ENCODE data around the gene RASGEF1C. TPM values are rescaled to one million over a fixed set of nuclear protein-coding genes. Genes with fewer than 3 reads are reported as not detected.

RASGEF1C gene
- not detected for total RNA-seq
- polyA plus RNA-seq, result not detected
- 0 reads per million in 6 experiments for total RNA-seq

- H3K27ac Mint-ChIP-seq, result peak within 1 kb of the TSS in 1 of 10 donors; percentile 53
- H3K36me3 Mint-ChIP-seq, result peaks cover 0 to 2% (median 0%) of the 10 kb centered on the region in 3 donors
- H3K27me3 Mint-ChIP-seq, result peaks cover 20 to 63% (median 49%) of the 10 kb centered on the region in 5 donors
- POLR2A ChIA-PET, result no interaction called here
- peak within 1 kb of the TSS; percentile 59 to 82 (median 68) for H3K4me3 Mint-ChIP-seq
- peak in 9 of 10 donors; percentile 34 to 70 (median 60) for DNase-seq
- H3K9me3 Mint-ChIP-seq, result peaks cover 0 to 9% (median 5%) of the 10 kb centered on the region in 9 donors
- H3K4me1 Mint-ChIP-seq, result peaks cover 5 to 10% (median 9%) of the 10 kb centered on the region in 4 donors
- peak; percentile 97 to 98 for ATAC-seq
Measured at GRCh38 chr5:180209137-180209581, at the start of gene RASGEF1C. Gene RASGEF1C, minus strand, starts transcription at chr5:180209211. Its CDS starts 71,159 bp downstream, at chr5:180138052.

DNA sequence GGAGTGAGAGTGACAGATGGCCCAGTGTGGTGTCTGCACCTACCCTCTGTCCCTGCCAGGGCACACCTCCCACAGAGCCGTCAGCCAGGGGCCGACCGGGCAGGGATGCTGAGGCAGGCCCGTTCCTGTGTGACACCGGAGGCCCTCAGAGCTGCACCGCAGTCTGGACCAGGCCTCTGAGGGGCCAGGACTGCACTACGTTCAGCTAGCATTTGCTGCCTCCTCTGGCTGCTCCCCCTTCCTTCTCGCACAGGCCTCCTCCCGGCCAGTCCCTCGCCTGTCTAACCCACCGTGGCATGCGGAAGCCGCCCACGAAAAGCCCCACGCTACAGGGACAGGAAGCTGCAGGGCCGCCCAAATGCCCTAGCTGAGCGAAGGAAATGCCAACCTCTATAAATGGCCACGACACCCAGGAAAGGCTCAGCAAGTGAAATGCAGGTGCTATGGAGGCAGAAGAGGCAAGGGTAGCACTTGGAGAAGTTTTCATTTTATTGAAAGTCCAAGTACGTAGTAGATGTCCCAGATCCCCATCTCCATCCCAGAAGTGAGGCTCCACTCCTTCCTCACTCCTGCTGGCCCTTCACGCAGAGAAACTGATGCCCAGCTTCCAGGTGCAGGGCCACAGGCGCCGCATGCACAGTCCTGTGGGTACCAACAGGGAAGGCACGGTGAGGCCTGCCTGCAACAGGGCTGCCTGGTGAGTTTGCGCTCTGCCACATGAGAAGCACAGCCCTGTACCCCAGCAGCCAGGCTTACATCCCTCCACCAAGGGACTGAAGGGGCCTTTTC, 44.2 kb upstream of the RASGEF1C start:
- DNase-seq (no peak), ATAC-seq (no peak)
- H3K36me3 Mint-ChIP-seq, result peaks cover 70 to 94% (median 84%) of the 10 kb centered on the region in 3 donors
- H3K27me3 Mint-ChIP-seq, result no peaks in the 10 kb centered on the region
- POLR2A ChIA-PET, result no interaction called here
- H3K4me3 Mint-ChIP-seq, result no peak overlapping the region
- H3K4me1 Mint-ChIP-seq, result peaks cover 0 to 6% (median 0%) of the 10 kb centered on the region in 4 donors
- no peak overlapping the region for H3K27ac Mint-ChIP-seq
- peaks cover 0 to 98% (median 40%) of the 10 kb centered on the region in 9 donors for H3K9me3 Mint-ChIP-seq

DNA sequence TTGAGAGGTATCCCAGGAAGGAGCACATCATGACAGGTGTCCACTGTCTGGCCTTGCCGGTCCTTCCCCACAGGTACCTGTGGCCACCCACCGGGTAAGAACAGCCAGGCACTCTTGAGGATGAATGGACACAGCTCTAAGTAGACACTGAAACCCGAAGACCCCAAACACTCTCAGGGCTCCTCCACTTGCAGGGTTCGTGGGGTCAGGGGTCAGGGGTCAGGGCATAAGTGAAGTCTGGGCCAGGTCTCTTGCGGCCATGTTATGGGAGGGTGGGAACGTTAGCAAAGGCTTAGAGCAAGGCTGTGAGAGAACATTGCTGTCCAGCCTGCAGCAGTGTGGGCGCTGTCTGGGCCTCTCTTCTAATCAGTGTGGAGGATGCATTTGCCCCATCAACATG, 42.9 kb upstream of the RASGEF1C start:
- peaks cover 0 to 7% (median 0%) of the 10 kb centered on the region in 4 donors for H3K4me1 Mint-ChIP-seq
- POLR2A ChIA-PET, result no interaction called here
- DNase-seq (no peak), ATAC-seq (no peak)
- H3K27me3 Mint-ChIP-seq, result no peaks in the 10 kb centered on the region
- H3K27ac Mint-ChIP-seq, result no peak overlapping the region
- H3K4me3 Mint-ChIP-seq, result no peak overlapping the region
- H3K36me3 Mint-ChIP-seq, result peaks cover 69 to 94% (median 84%) of the 10 kb centered on the region in 3 donors
- peaks cover 0 to 98% (median 37%) of the 10 kb centered on the region in 9 donors for H3K9me3 Mint-ChIP-seq

GRCh38 chr5:180251141-180251540, 42.1 kb upstream of the RASGEF1C start:
- H3K36me3 Mint-ChIP-seq, result peaks cover 75 to 94% (median 85%) of the 10 kb centered on the region in 3 donors
- no peak for ATAC-seq
- H3K4me1 Mint-ChIP-seq, result peaks cover 0 to 7% (median 0%) of the 10 kb centered on the region in 4 donors

DNA sequence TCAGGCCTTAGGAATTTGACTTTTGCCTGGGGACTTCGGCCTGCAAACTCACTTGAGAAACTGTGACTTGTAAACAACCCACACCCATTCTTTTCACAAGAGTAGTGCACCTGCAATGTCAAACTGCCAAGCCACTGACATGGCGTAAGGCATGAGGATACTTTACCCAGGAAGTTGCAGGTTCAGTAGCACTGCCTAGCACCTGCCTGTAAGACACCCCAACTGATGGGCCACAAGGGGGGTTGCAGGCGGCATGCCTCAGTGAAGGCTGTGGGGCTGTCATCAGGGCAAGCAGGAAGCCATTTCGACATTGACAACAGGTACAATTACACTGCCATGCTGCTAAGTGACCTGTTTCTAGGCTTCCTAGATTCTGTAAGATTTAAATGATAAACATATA, 41.3 kb upstream of the RASGEF1C start:
- no peak for DNase-seq
- POLR2A ChIA-PET, result no interaction called here
- no peak overlapping the region for H3K4me3 Mint-ChIP-seq
- ATAC-seq, result no peak
- no peaks in the 10 kb centered on the region for H3K27me3 Mint-ChIP-seq
- no peak overlapping the region for H3K27ac Mint-ChIP-seq
- peaks cover 0 to 7% (median 0%) of the 10 kb centered on the region in 4 donors for H3K4me1 Mint-ChIP-seq
- H3K9me3 Mint-ChIP-seq, result peaks cover 0 to 91% (median 38%) of the 10 kb centered on the region in 9 donors
- H3K36me3 Mint-ChIP-seq, result peaks cover 72 to 93% (median 85%) of the 10 kb centered on the region in 3 donors

More at GRCh38 chr5:180251141-180251540, 42.1 kb upstream of the RASGEF1C start:
- H3K27ac Mint-ChIP-seq, result peak overlapping the region in 1 of 10 donors; percentile 19
- H3K27me3 Mint-ChIP-seq, result no peaks in the 10 kb centered on the region
- DNase-seq, result no peak
- POLR2A ChIA-PET, result no interaction called here
- no peak overlapping the region for H3K4me3 Mint-ChIP-seq
- H3K9me3 Mint-ChIP-seq, result peaks cover 0 to 98% (median 43%) of the 10 kb centered on the region in 9 donors

DNA sequence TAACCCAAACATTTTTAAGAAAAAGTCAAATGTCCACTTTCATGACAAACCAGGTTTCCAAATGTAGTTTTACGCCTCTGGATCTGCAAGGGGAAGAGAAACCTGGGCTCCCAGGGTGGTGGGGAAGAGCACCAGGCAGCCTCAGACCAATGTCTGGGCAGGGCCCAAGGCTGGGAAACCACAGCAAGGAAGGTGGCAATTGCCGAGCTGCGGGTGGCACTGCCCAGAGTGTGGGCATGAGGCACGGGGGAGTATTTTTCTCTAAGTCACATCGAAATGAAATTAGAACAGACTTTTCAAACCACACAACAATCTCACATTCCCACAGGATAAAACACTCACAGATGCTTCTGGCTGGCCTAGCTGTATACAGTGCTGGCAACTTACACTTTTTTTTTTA, 32.6 kb upstream of the RASGEF1C start:
- POLR2A ChIA-PET, result no interaction called here

DNA sequence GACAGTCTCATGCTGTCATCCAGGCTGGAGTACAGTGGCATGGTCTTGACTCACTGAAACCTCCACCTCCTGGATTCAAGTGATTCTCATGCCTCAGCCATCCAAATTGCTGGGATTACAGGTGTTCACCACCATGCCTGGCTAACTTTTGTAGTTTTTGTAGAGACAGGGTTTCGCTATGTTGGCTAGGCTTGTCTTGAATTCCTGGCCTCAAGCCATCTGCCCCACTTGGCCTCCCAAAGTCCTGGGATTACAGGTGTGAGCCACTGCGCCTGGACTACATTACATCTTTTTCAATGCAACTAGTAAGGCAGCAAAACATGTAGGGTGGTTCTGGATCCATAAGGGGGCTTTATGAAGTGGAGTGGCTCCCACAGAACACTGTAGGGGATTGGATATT, 29.6 kb upstream of the RASGEF1C start:
- ATAC-seq, result no peak

More for the DNA sequence above, 32.6 kb upstream of the RASGEF1C start:
- peaks cover 64 to 96% (median 93%) of the 10 kb centered on the region in 3 donors for H3K36me3 Mint-ChIP-seq
- no peaks in the 10 kb centered on the region for H3K27me3 Mint-ChIP-seq
- DNase-seq (no peak), ATAC-seq (no peak)
- no peak overlapping the region for H3K27ac Mint-ChIP-seq
- H3K4me3 Mint-ChIP-seq, result no peak overlapping the region
- H3K9me3 Mint-ChIP-seq, result peaks cover 0 to 83% (median 21%) of the 10 kb centered on the region in 9 donors
- peaks cover 0 to 7% (median 1%) of the 10 kb centered on the region in 4 donors for H3K4me1 Mint-ChIP-seq

DNA sequence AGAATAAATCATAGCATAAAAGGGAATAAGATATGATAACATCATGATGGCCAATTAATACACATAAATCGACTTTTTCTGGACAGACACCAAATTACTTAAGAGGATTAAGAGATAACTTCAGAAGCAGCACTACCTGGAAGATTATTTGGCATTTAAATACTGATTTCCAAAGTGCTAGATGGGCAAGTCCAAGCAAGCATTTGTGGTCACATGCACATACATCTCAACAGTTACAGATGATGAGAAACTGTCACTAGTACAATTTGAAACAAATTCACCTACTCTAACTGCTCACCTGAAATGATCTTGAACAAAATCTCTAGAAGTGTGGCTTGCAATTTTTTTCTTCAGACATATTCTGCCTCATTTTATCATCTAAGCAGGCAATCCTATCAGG, 26.8 kb upstream of the RASGEF1C start:
- Mint-ChIP-seq H3K4me3 (no peak overlapping the region), H3K36me3 (peaks cover 56 to 98% (median 92%) of the 10 kb centered on the region in 3 donors), H3K9me3 (peaks cover 0 to 81% (median 9%) of the 10 kb centered on the region in 9 donors), H3K27ac (no peak overlapping the region), H3K27me3 (no peaks in the 10 kb centered on the region), H3K4me1 (no peaks in the 10 kb centered on the region)
- DNase-seq (no peak), ATAC-seq (no peak)
- POLR2A ChIA-PET, result no interaction called here

More for the DNA sequence above, 29.6 kb upstream of the RASGEF1C start:
- no peaks in the 10 kb centered on the region for H3K27me3 Mint-ChIP-seq
- H3K4me3 Mint-ChIP-seq, result no peak overlapping the region
- H3K36me3 Mint-ChIP-seq, result peaks cover 64 to 98% (median 97%) of the 10 kb centered on the region in 3 donors
- H3K4me1 Mint-ChIP-seq, result peaks cover 0 to 2% (median 0%) of the 10 kb centered on the region in 4 donors
- H3K27ac Mint-ChIP-seq, result no peak overlapping the region
- POLR2A ChIA-PET, result no interaction called here
- no peak for DNase-seq
- peaks cover 0 to 86% (median 14%) of the 10 kb centered on the region in 9 donors for H3K9me3 Mint-ChIP-seq

GRCh38 chr5:180235077-180235476, 26.1 kb upstream of the RASGEF1C start:
- Mint-ChIP-seq H3K4me3 (no peak overlapping the region), H3K27me3 (no peaks in the 10 kb centered on the region), H3K36me3 (peaks cover 54 to 98% (median 90%) of the 10 kb centered on the region in 3 donors), H3K4me1 (no peaks in the 10 kb centered on the region), H3K27ac (no peak overlapping the region), H3K9me3 (peaks cover 0 to 80% (median 17%) of the 10 kb centered on the region in 9 donors)
- ATAC-seq, result no peak
- POLR2A ChIA-PET, result no interaction called here
- no peak for DNase-seq

DNA sequence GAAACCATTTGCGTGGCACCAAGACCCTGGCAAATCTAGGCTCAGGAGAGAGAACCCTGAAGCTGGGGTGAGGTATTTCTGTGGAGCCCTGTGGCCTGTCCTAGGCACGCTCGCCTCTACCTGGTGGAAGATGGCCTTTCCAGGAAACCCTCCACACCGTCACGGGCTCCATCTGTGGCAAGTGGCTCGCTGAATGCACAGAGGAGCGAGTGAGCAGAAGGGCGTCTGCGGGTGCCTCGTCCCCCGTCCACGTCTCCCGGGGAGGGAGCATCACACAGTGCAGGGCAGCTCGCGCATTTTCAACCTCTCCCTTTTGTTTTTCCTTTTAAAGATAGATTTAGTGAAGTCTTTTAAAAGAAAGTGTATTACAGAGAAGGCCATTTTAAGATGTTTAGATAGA, 25.3 kb upstream of the RASGEF1C start:
- DNase-seq (no peak), ATAC-seq (no peak)
- Mint-ChIP-seq H3K27ac (no peak overlapping the region), H3K4me3 (no peak overlapping the region), H3K9me3 (peaks cover 0 to 80% (median 21%) of the 10 kb centered on the region in 9 donors), H3K36me3 (peaks cover 49 to 94% (median 90%) of the 10 kb centered on the region in 3 donors), H3K27me3 (no peaks in the 10 kb centered on the region), H3K4me1 (no peaks in the 10 kb centered on the region)
- POLR2A ChIA-PET, result no interaction called here

GRCh38 chr5:180233729-180234128, 24.7 kb upstream of the RASGEF1C start:
- Mint-ChIP-seq H3K27me3 (no peaks in the 10 kb centered on the region), H3K9me3 (peaks cover 0 to 79% (median 21%) of the 10 kb centered on the region in 9 donors), H3K36me3 (peaks cover 52 to 92% (median 90%) of the 10 kb centered on the region in 3 donors), H3K27ac (no peak overlapping the region), H3K4me1 (no peaks in the 10 kb centered on the region), H3K4me3 (no peak overlapping the region)
- DNase-seq, result no peak
- ATAC-seq, result no peak
- POLR2A ChIA-PET, result no interaction called here

GRCh38 chr5:180230017-180230416, 21.0 kb upstream of the RASGEF1C start:
- DNase-seq (no peak), ATAC-seq (no peak)
- H3K36me3 Mint-ChIP-seq, result peaks cover 68 to 83% (median 69%) of the 10 kb centered on the region in 3 donors
- no peak overlapping the region for H3K4me3 Mint-ChIP-seq
- H3K4me1 Mint-ChIP-seq, result no peaks in the 10 kb centered on the region
- H3K9me3 Mint-ChIP-seq, result peaks cover 12 to 92% (median 49%) of the 10 kb centered on the region in 9 donors
- H3K27me3 Mint-ChIP-seq, result no peaks in the 10 kb centered on the region
- POLR2A ChIA-PET, result no interaction called here
- H3K27ac Mint-ChIP-seq, result peak overlapping the region in 1 of 10 donors; percentile 22

GRCh38 chr5:180222056-180222455, 13.0 kb upstream of the RASGEF1C start:
- Mint-ChIP-seq H3K27ac (no peak overlapping the region), H3K9me3 (peaks cover 25 to 95% (median 59%) of the 10 kb centered on the region in 9 donors), H3K27me3 (no peaks in the 10 kb centered on the region), H3K36me3 (peaks cover 10 to 60% (median 59%) of the 10 kb centered on the region in 3 donors), H3K4me3 (no peak overlapping the region), H3K4me1 (no peaks in the 10 kb centered on the region)
- ATAC-seq (no peak), DNase-seq (no peak)
- POLR2A ChIA-PET, result no interaction called here

All from naive thymus-derived CD8-positive, alpha-beta T cell (primary cell).